Measurements from ENCODE around the gene FTO.

Gene FTO

DNA sequence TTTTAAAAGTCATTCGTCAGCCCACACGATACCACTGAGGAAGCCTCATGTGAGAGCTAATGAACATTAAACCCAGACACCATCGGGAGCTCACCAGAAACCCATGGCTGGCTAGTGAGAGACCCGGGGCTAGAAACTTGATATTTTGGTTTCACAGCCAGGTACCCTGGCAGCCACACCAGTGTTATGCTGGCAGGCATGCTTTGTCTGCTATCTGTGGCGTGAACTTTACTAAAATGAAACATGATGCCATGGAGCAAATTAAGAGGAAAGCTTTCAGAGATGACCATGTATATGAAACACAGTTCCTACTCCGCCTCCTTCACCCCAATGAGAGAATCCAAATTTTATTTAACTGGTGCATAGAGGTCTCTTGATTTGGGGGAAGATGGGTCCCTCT, 291.4 kb downstream of the FTO start:
- no peak for DNase-seq (ENCODE audit: low read depth)
- TF ChIP-seq, protein P1, sequence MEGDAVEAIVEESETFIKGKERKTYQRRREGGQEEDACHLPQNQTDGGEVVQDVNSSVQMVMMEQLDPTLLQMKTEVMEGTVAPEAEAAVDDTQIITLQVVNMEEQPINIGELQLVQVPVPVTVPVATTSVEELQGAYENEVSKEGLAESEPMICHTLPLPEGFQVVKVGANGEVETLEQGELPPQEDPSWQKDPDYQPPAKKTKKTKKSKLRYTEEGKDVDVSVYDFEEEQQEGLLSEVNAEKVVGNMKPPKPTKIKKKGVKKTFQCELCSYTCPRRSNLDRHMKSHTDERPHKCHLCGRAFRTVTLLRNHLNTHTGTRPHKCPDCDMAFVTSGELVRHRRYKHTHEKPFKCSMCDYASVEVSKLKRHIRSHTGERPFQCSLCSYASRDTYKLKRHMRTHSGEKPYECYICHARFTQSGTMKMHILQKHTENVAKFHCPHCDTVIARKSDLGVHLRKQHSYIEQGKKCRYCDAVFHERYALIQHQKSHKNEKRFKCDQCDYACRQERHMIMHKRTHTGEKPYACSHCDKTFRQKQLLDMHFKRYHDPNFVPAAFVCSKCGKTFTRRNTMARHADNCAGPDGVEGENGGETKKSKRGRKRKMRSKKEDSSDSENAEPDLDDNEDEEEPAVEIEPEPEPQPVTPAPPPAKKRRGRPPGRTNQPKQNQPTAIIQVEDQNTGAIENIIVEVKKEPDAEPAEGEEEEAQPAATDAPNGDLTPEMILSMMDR (conservative IDR thresholded peaks at IDR 0.05; ENCODE audit: low read depth, low read length), result no peak
- no peak overlapping the region for H3K4me3 ChIP-seq (ENCODE audit: low read depth, low read length)

DNA sequence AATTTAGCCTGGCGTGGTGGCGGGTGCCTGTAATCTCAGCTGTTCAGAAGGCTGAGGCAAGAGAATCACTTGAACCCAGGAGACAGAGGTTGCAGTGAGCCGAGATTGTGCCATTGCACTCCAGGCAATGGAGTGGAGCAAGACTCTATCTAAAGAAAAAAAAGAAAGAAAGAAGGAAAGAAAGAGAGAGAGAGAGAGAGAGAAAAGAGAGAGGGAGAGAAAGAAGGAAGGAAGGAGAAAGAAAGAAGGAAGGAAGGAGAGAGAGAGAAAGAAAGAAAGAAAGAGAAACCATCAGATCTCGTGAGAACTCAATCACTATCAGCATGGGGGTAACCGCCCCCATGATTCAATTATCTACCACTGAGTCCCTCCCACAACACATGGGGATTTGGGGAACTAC, 293.0 kb downstream of the FTO start:
- TF ChIP-seq, protein P1 (conservative IDR thresholded peaks at IDR 0.05; ENCODE audit: low read depth, low read length), result no peak
- H3K4me3 ChIP-seq (ENCODE audit: low read depth, low read length), result no peak overlapping the region
- no peak for DNase-seq (ENCODE audit: low read depth)

DNA sequence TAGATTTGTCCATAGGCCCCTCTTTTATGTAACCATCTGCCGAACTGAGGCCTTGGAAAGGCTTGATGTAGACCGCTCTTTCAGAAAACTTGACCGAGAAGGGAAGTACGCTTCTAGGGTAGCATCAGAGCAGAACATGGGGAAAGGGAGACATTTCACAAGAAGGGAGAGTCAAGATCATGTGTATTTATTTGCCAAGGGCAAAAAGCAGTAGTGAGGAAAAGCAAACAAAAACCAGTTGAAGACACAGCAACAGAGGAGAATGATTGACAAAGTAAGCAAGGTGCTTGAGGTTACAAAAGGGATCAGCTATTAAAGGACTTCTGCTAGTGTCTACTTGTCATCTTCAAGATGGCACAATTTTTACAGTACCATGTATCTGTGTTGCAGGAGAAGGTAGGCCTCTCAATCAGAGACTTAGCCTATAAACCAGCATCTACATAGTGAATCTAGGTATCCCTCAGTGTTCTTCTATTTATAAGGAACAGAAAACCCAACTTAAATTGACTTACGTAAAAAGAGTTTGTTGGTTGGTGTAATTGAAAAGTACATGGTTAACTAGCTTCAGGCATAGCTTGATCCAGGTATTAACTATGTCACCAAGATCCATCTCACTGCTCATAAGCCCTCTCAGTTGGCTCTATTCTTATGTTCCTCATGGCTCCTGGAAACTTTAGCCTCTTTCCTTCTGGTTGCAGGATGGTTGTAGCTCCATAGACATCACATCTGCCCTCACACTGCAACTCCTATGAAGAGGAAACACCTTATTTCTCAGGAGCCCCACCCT, 294.3 kb downstream of the FTO start:
- TF ChIP-seq, protein P1 (conservative IDR thresholded peaks at IDR 0.05; ENCODE audit: low read depth, low read length), result no peak
- H3K4me3 ChIP-seq (ENCODE audit: low read depth, low read length), result no peak overlapping the region
- no peak for DNase-seq (ENCODE audit: low read depth)

DNA sequence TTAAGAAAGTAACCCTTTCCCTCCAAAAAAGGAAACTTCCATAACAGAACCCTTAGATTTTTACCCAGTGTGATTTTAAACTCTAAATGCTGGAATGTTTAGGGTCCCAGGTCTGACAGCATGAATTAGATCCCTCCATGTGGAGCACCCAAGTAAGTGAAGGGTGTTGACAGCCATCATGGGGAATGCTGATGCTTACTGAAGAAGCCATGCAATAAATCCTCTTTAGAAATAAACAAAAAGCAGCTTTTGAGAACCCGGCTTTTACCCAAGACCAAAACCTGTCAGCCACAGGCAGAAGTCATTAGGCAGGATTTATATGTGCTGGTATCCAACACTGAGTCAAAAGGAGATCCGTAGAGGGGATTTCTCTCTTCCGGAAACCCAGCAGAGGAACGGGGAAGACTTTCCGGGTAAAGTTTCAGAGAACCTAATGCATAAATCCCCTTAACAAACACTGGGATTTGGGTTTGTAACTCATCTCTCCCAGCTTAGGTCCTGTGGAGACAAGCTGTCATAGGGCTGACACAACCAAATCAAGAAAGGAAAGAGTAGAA, 295.1 kb downstream of the FTO start:
- TF ChIP-seq, protein P1 (conservative IDR thresholded peaks at IDR 0.05; ENCODE audit: low read depth, low read length), result no peak
- no peak for DNase-seq (ENCODE audit: low read depth)
- no peak overlapping the region for H3K4me3 ChIP-seq (ENCODE audit: low read depth, low read length)

DNA sequence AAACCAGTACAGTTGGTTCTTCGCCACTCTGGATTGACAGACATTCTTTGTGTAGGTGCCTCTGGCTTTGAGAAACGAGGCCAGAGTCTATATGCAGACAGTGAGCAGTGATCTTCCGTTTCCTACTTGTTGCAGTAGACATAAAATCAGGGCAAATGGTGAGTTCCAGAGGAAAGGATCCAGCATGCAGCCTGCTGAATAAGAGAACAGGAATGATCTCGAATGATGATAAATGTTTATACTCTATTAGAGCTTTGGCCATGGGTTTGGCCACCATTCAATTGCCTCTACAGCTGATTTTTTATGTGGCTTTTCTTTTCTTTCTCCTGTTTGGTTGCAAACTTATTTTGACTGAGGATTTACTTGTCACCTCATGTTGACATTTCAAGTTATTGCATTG, 295.9 kb downstream of the FTO start:
- TF ChIP-seq, protein P1 (conservative IDR thresholded peaks at IDR 0.05; ENCODE audit: low read depth, low read length), result no peak
- DNase-seq (ENCODE audit: low read depth), result peak; percentile 47

DNA sequence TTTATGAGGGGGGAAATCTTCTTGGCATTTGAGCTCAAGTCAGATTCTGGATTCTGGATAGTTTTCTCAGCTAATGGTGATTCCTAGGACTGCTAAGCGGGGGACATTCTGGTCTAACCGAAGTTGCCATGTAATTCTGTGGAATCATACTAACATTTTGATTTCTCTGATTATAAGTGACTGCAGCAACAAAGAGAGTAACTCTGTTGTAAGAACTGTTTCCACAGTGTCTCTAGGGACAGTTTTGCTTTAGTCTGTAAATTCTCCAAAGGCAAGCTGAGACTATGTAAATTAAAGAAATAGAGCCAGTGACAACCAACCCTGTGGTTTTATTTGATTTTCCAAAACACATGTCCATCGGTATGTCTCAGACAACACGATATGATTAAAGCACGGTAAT, 296.4 kb downstream of the FTO start:
- TF ChIP-seq, protein P1 (conservative IDR thresholded peaks at IDR 0.05; ENCODE audit: low read depth, low read length), result no peak
- DNase-seq (ENCODE audit: low read depth), result peak; percentile 38
- no peak overlapping the region for H3K4me3 ChIP-seq (ENCODE audit: low read depth, low read length)

More for the DNA sequence above, 295.9 kb downstream of the FTO start:
- no peak overlapping the region for H3K4me3 ChIP-seq (ENCODE audit: low read depth, low read length)

DNA sequence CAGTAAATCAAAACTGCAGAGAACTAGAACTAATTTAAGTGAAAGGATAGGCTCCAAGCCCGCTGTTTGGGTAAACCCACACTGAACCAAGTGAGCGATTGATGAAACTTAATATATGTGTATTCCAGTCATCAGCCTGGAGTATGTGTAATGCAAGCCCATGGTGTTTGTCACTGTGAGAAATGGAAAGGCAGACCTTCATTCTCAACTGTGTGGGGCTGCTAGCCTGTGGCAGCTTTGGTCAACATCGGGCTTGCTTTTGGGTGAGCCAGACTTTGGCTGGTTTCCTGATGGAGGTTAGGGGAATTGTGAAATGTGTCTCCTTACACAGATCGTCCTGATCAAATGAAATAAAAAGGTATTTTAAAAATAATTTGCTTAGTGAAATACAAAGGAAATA, 302.7 kb downstream of the FTO start:
- TF ChIP-seq, protein P1 (conservative IDR thresholded peaks at IDR 0.05; ENCODE audit: low read depth, low read length), result no peak
- no peak for DNase-seq (ENCODE audit: low read depth)

More for the DNA sequence above, 302.7 kb downstream of the FTO start:
- H3K4me3 ChIP-seq (ENCODE audit: low read depth, low read length), result no peak overlapping the region
